ENCODE data around the gene PFKFB3.

PFKFB3 gene

GRCh38 chr10:6271663-6272062 lies 68.9 kb downstream of the PFKFB3 start:
- no peak for DNase-seq (ENCODE audit: low read depth)
- H3K4me3 ChIP-seq (ENCODE audit: low read length): no peak overlapping the region
- TF ChIP-seq, protein P1, sequence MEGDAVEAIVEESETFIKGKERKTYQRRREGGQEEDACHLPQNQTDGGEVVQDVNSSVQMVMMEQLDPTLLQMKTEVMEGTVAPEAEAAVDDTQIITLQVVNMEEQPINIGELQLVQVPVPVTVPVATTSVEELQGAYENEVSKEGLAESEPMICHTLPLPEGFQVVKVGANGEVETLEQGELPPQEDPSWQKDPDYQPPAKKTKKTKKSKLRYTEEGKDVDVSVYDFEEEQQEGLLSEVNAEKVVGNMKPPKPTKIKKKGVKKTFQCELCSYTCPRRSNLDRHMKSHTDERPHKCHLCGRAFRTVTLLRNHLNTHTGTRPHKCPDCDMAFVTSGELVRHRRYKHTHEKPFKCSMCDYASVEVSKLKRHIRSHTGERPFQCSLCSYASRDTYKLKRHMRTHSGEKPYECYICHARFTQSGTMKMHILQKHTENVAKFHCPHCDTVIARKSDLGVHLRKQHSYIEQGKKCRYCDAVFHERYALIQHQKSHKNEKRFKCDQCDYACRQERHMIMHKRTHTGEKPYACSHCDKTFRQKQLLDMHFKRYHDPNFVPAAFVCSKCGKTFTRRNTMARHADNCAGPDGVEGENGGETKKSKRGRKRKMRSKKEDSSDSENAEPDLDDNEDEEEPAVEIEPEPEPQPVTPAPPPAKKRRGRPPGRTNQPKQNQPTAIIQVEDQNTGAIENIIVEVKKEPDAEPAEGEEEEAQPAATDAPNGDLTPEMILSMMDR (conservative IDR thresholded peaks at IDR 0.05; ENCODE audit: low read depth, low read length): no peak

DNA sequence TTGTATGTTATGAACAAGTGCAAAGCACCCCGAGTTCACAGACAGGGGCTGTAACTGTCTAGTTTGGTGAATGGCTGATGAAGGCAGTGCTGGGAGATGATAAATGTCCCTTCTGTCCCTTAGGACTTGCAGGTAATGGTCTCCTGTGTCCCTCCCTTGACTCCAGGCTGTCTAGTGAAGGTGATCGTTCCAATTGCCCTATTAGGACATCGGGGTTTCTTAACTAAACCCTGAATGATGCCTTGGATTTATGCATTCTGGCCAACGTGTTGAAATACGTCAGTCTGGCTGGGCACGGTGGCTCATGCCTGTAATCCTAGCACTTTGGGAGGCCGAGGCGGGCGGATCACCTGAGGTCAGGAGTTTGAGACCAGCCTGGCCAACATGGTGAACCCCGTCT lies 69.4 kb downstream of the PFKFB3 start:
- no peak for DNase-seq (ENCODE audit: low read depth)
- TF ChIP-seq, protein P1 (conservative IDR thresholded peaks at IDR 0.05; ENCODE audit: low read depth, low read length): no peak
- no peak overlapping the region for H3K4me3 ChIP-seq (ENCODE audit: low read length)

DNA sequence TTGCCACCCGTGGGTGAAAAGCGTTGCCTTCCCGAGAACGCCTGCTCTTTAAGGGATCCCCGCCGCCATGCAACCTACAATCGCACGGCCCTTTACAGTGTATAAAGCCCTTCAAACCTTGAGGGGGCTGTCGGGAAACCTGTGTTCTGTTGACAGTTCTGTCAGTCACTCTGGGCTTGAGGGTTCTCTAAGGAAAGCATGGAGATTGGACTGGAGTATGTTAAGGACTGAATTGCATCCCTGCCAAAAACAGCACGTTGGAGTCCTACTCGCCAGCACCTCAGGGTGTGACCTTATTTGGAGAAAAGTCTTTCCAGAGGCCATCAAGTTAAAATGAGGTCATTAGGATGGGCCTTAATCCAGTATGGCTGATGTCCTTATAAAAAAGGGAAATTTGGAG lies 70.6 kb downstream of the PFKFB3 start:
- H3K4me3 ChIP-seq (ENCODE audit: low read length): no peak overlapping the region
- TF ChIP-seq, protein P1 (conservative IDR thresholded peaks at IDR 0.05; ENCODE audit: low read depth, low read length): no peak
- DNase-seq (ENCODE audit: low read depth): no peak

- TF ChIP-seq, protein P1 (conservative IDR thresholded peaks at IDR 0.05; ENCODE audit: low read depth, low read length): no peak
- no peak overlapping the region for H3K4me3 ChIP-seq (ENCODE audit: low read length)
- DNase-seq (ENCODE audit: low read depth): no peak
Measured at GRCh38 chr10:6274040-6274439, 71.3 kb downstream of the PFKFB3 start.

- DNase-seq (ENCODE audit: low read depth): no peak
- no peak overlapping the region for H3K4me3 ChIP-seq (ENCODE audit: low read length)
- TF ChIP-seq, protein P1 (conservative IDR thresholded peaks at IDR 0.05; ENCODE audit: low read depth, low read length): no peak
Measured at GRCh38 chr10:6274484-6274883, 71.8 kb downstream of the PFKFB3 start.

GRCh38 chr10:6275022-6275997 lies 72.6 kb downstream of the PFKFB3 start:
- DNase-seq (ENCODE audit: low read depth): peak; percentile 97
- TF ChIP-seq, protein P1 (conservative IDR thresholded peaks at IDR 0.05; ENCODE audit: low read depth, low read length): no peak
- peak overlapping the region; percentile 15 for H3K4me3 ChIP-seq (ENCODE audit: low read length)

DNA sequence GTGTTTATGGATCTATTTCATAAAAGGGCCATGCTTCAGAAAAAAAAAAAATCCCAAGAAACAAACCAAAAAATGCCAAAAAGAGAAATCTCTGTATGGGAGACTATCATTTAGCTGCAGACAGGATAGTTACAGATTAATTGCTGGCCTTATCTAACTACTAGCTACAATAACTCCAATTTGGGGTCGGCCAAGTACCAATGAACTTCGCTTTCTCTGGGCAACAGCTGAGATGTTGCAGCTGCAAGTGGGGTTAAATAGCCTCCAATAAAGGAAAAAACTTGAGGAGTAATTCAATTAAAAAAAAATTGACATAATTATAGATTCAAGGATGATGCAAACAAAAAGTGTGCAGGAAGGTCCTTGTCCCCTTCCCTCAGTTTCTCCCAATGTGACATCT lies 73.6 kb downstream of the PFKFB3 start:
- H3K4me3 ChIP-seq (ENCODE audit: low read length): no peak overlapping the region
- DNase-seq (ENCODE audit: low read depth): no peak
- TF ChIP-seq, protein P1 (conservative IDR thresholded peaks at IDR 0.05; ENCODE audit: low read depth, low read length): no peak
